Neuronal stem cell (in vitro differentiated cells): Measurements from ENCODE around the gene HEATR3.
"Not testable (repeated sequence)": the region's sequence is repeated elsewhere in the genome, so short reads cannot be mapped to it uniquely, and the experiment has no call there.

Experiments used
- DNase-seq: peaks from one replicate; pipeline ENCODE4 v3.0.0-alpha.2; 2013; ENCODE audit warnings: low spot score
- H2AFZ ChIP-seq: one replicate; pipeline ENCODE4 v1.6.1; 2013; ENCODE audit warnings: mild to moderate bottlenecking, low read length, inconsistent platforms
- H2AK5ac ChIP-seq: 2 replicates; pipeline ENCODE4 v1.6.1; 2013; ENCODE audit warnings: low read depth, mild to moderate bottlenecking, inconsistent platforms, low read length, moderate library complexity, mixed read lengths
- H2BK120ac ChIP-seq: 2 replicates; pipeline ENCODE4 v1.6.1; 2013; ENCODE audit warnings: low read depth, mild to moderate bottlenecking, inconsistent platforms, low read length, moderate library complexity, mixed read lengths
- H2BK12ac ChIP-seq: one replicate; pipeline ENCODE4 v1.6.1; 2013; ENCODE audit warnings: low read length, inconsistent platforms
- H2BK15ac ChIP-seq: 2 replicates; pipeline ENCODE4 v1.6.1; 2013; ENCODE audit warnings: mild to moderate bottlenecking, low read length, inconsistent platforms, mixed read lengths
- H2BK5ac ChIP-seq: one replicate; pipeline ENCODE4 v1.6.1; 2013; ENCODE audit warnings: inconsistent platforms, mild to moderate bottlenecking, low read length, moderate library complexity
- H3K14ac ChIP-seq: one replicate; pipeline ENCODE4 v1.6.1; 2013; ENCODE audit warnings: low read length, inconsistent platforms
- H3K18ac ChIP-seq: 2 replicates; pipeline ENCODE4 v1.6.1; 2013; ENCODE audit warnings: low read length, inconsistent platforms
- H3K23ac ChIP-seq: 2 replicates; pipeline ENCODE4 v1.6.1; 2013; ENCODE audit warnings: low read depth, mild to moderate bottlenecking, mixed read lengths, low read length, inconsistent platforms; ENCODE audit not compliant: poor library complexity
- H3K27ac ChIP-seq: replicated peaks from 3 replicates; pipeline ENCODE4 v1.5.1; 2013; ENCODE audit warnings: low read length, inconsistent platforms
- H3K27me3 ChIP-seq, 3 experiments: 2 replicates each; pipeline ENCODE4 v1.6.1; 2013; ENCODE audit warnings: low read length in 3 of 3, mild to moderate bottlenecking in 2 of 3, inconsistent platforms in 1 of 3, low read depth in 1 of 3, mixed read lengths in 1 of 3, moderate library complexity in 1 of 3; ENCODE audit not compliant: control insufficient read depth in 3 of 3, insufficient read depth in 3 of 3
- H3K36me3 ChIP-seq, 2 donors: replicated peaks in 1 of 2; 2 replicates each; pipeline ENCODE4 v1.6.1; 2013; ENCODE audit warnings: low read length in 2 of 2; ENCODE audit not compliant: control insufficient read depth in 2 of 2, insufficient read depth in 2 of 2
- H3K4ac ChIP-seq: 2 replicates; pipeline ENCODE4 v1.6.1; 2013; ENCODE audit warnings: inconsistent platforms, mild to moderate bottlenecking, low read length, moderate library complexity
- H3K4me1 ChIP-seq, 2 donors: 1 replicate in 1 of 2; 2 replicates in 1 of 2; pipeline ENCODE4 v1.6.1; 2013; ENCODE audit warnings: low read length in 2 of 2, low read depth in 1 of 2; ENCODE audit not compliant: control insufficient read depth in 2 of 2, insufficient read depth in 1 of 2
- H3K4me2 ChIP-seq: one replicate; pipeline ENCODE4 v1.6.1; 2013; ENCODE audit warnings: mild to moderate bottlenecking, low read length, inconsistent platforms; ENCODE audit not compliant: insufficient read depth, poor library complexity, severe bottlenecking
- H3K4me3 ChIP-seq, 2 donors: 2 replicates each; pipeline ENCODE4 v1.5.1; 2013; ENCODE audit warnings: low read length in 2 of 2, mild to moderate bottlenecking in 2 of 2, inconsistent platforms in 1 of 2, moderate library complexity in 1 of 2
- H3K79me1 ChIP-seq: one replicate; pipeline ENCODE4 v1.6.1; 2013; ENCODE audit warnings: low read depth, mild to moderate bottlenecking, inconsistent platforms, low read length, moderate library complexity
- H3K9ac ChIP-seq: one replicate; pipeline ENCODE4 v1.6.1; 2013; ENCODE audit warnings: mild to moderate bottlenecking, low read depth, low read length, inconsistent platforms; ENCODE audit not compliant: poor library complexity
- H3K9me3 ChIP-seq, 2 donors: replicated peaks in 1 of 2; 2 replicates each; pipeline versions ENCODE3 to v1.6.1; 2013; ENCODE audit warnings: low read length in 2 of 2, mild to moderate bottlenecking in 2 of 2, inconsistent platforms in 1 of 2, low read depth in 1 of 2, mixed read lengths in 1 of 2, moderate library complexity in 1 of 2; ENCODE audit not compliant: control insufficient read depth in 2 of 2, insufficient read depth in 1 of 2
- H4K8ac ChIP-seq: one replicate; pipeline ENCODE4 v1.6.1; 2013; ENCODE audit warnings: low read depth, mild to moderate bottlenecking, inconsistent platforms, low read length, moderate library complexity
- H4K91ac ChIP-seq: one replicate; pipeline ENCODE4 v1.6.1; 2013; ENCODE audit warnings: low read length, low read depth, mild to moderate bottlenecking, inconsistent platforms; ENCODE audit not compliant: poor library complexity
- WGBS, 2 donors: extraction: QIAGEN DNeasy Blood & Tissue Kit; methylation state at CpG; one replicate each; pipeline ENCODE4 v1.1.7; 2013; ENCODE audit warnings: missing lambda C conversion rate in 2 of 2, mixed read lengths in 1 of 2; ENCODE audit not compliant: insufficient read length in 2 of 2, insufficient replicate concordance in 1 of 2; ENCODE audit errors: extremely low coverage in 2 of 2; 5-methylcytosine and 5-hydroxymethylcytosine counted together

The HEATR3 gene

GRCh38 chr16:50124769-50125168 is 59.0 kb downstream of the HEATR3 start:
- Histone ChIP-seq H2BK120ac (no peak overlapping the region), H4K91ac (no peak overlapping the region), H3K9me3 (no peaks in the 10 kb centered on the region), H2BK5ac (no peak overlapping the region), H3K27me3 (no peaks in the 10 kb centered on the region), H3K4me1 (no peaks in the 10 kb centered on the region), H3K79me1 (no peaks in the 10 kb centered on the region), H2AFZ (peak overlapping the region; percentile 56), H3K14ac (no peak overlapping the region), H3K9ac (no peak overlapping the region), H3K36me3 (no peaks in the 10 kb centered on the region), H2BK15ac (no peak overlapping the region), H3K4me2 (no peak overlapping the region), H3K18ac (no peak overlapping the region), H4K8ac (no peak overlapping the region), H3K27ac (no peak overlapping the region), H2BK12ac (no peak overlapping the region), H2AK5ac (no peak overlapping the region), H3K4me3 (no peak overlapping the region), H3K23ac (no peak overlapping the region), H3K4ac (no peak overlapping the region)
- no peak for DNase-seq
- no CpG with 5 or more reads among the region's 2 CpGs for WGBS, 2 donors

- no peaks in the 10 kb centered on the region for H3K4me1 ChIP-seq
- no CpG with 5 or more reads among the region's 4 CpGs for WGBS, 2 donors
Measured at GRCh38 chr16:50126183-50126582, 60.4 kb downstream of the HEATR3 start.

GRCh38 chr16:50132571-50132970 is 66.8 kb downstream of the HEATR3 start:
- H3K9ac ChIP-seq, H2BK12ac ChIP-seq, H3K4me2 ChIP-seq, H3K14ac ChIP-seq, H4K91ac ChIP-seq, H3K4me1 ChIP-seq, H3K18ac ChIP-seq, H3K9me3 ChIP-seq, H2AK5ac ChIP-seq, H3K4ac ChIP-seq, H3K79me1 ChIP-seq, H3K36me3 ChIP-seq, H2BK120ac ChIP-seq, H2BK5ac ChIP-seq, H2BK15ac ChIP-seq, H3K23ac ChIP-seq, DNase-seq, H3K27ac ChIP-seq, H4K8ac ChIP-seq, H2AFZ ChIP-seq, H3K4me3 ChIP-seq: not testable (repeated sequence)
- WGBS, 2 donors: no CpG with 5 or more reads among the region's 7 CpGs
- peaks cover 0 to 11% (median 0%) of the 10 kb centered on the region in 3 experiments for H3K27me3 ChIP-seq

More at GRCh38 chr16:50126183-50126582, 60.4 kb downstream of the HEATR3 start:
- Histone ChIP-seq H4K91ac (no peak overlapping the region), H3K4me2 (no peak overlapping the region), H3K27ac (no peak overlapping the region), H3K23ac (no peak overlapping the region), H2AK5ac (no peak overlapping the region), H4K8ac (no peak overlapping the region), H2BK5ac (no peak overlapping the region), H3K79me1 (no peaks in the 10 kb centered on the region), H3K36me3 (no peaks in the 10 kb centered on the region), H3K14ac (no peak overlapping the region), H3K27me3 (no peaks in the 10 kb centered on the region), H3K4me3 (no peak overlapping the region), H2BK15ac (no peak overlapping the region), H2AFZ (no peak overlapping the region), H2BK120ac (no peak overlapping the region), H3K4ac (no peak overlapping the region), H3K9me3 (no peaks in the 10 kb centered on the region), H2BK12ac (no peak overlapping the region), H3K9ac (no peak overlapping the region), H3K18ac (no peak overlapping the region)
- no peak for DNase-seq

GRCh38 chr16:50133214-50133613 is 67.4 kb downstream of the HEATR3 start:
- no peak overlapping the region for H4K91ac ChIP-seq
- H3K36me3 ChIP-seq: no peaks in the 10 kb centered on the region
- no peak overlapping the region for H3K27ac ChIP-seq
- no peak for DNase-seq
- no peak overlapping the region for H4K8ac ChIP-seq
- no peak overlapping the region for H3K4me3 ChIP-seq
- no peak overlapping the region for H2BK15ac ChIP-seq
- H3K23ac ChIP-seq: no peak overlapping the region
- H3K4me1 ChIP-seq: no peaks in the 10 kb centered on the region
- no peak overlapping the region for H3K18ac ChIP-seq
- no peak overlapping the region for H3K4ac ChIP-seq
- no peak overlapping the region for H3K4me2 ChIP-seq
- no peak overlapping the region for H2BK12ac ChIP-seq
- H3K27me3 ChIP-seq: peaks cover 0 to 12% (median 0%) of the 10 kb centered on the region in 3 experiments
- no peak overlapping the region for H2AK5ac ChIP-seq
- no peaks in the 10 kb centered on the region for H3K79me1 ChIP-seq
- WGBS, 2 donors: no CpG with 5 or more reads among the region's 2 CpGs
- H2AFZ ChIP-seq: no peak overlapping the region
- H2BK120ac ChIP-seq: no peak overlapping the region
- no peak overlapping the region for H3K14ac ChIP-seq
- H3K9ac ChIP-seq: no peak overlapping the region
- H3K9me3 ChIP-seq: no peaks in the 10 kb centered on the region
- H2BK5ac ChIP-seq: no peak overlapping the region
